Sigmoid colon (tissue), 7 donors: ENCODE results near the gene ADGB. TPM values are rescaled to one million over a fixed set of nuclear protein-coding genes. Genes with fewer than 3 reads are reported as not detected.
A peak's percentile ranks its signal among the peaks of the same experiment; 100 is the strongest.

Experiments
- DNase-seq: peaks from one replicate; pipeline ENCODE4 v3.0.0-alpha.2; 2019
- H3K27ac ChIP-seq, 4 donors: fragments of 200-600 bp; sonication (generic); one replicate each; pipeline ENCODE4 v1.5.1; 2016 to 2019; ENCODE audit warnings: mild to moderate bottlenecking in 1 of 4
- H3K27me3 ChIP-seq, 3 donors: fragments of 200-600 bp; sonication (generic); one replicate each; pipeline ENCODE4 v1.5.1; 2019; ENCODE audit warnings: mild to moderate bottlenecking in 1 of 3
- H3K36me3 ChIP-seq, 4 donors: fragments of 200-600 bp; sonication (generic); one replicate each; pipeline ENCODE4 v1.5.1; 2016 to 2019
- H3K4me1 ChIP-seq, 4 donors: fragments of 200-600 bp; sonication (generic); one replicate each; pipeline ENCODE4 v1.5.1; 2017 to 2019
- H3K4me3 ChIP-seq, 4 donors: fragments of 200-600 bp; sonication (generic); one replicate each; pipeline ENCODE4 v1.5.1; 2017 to 2019; ENCODE audit warnings: mild to moderate bottlenecking in 2 of 4, moderate library complexity in 1 of 4
- H3K9me3 ChIP-seq, 4 donors: fragments of 200-600 bp in 3 of 4; sonication (generic) in 3 of 4; one replicate each; pipeline versions ENCODE4 v1.5.1 to v1.6.1; 2013 to 2019
- CTCF ChIP-seq, 4 experiments: fragments of 450-650 bp in 3 of 4; fragments of 200-600 bp in 1 of 4; IDR thresholded peaks; one replicate each; pipeline ENCODE4 v1.5.1; 2016 to 2019; ENCODE audit warnings: antibody characterized with exemption in 4 of 4, mild to moderate bottlenecking in 3 of 4, moderate library complexity in 2 of 4
- EP300 ChIP-seq, 4 donors: sonication (generic); formaldehyde crosslinking; IDR thresholded peaks; one replicate each; pipeline ENCODE4 v1.6.1; 2017; ENCODE audit warnings: antibody characterized with exemption in 4 of 4
- POLR2A ChIP-seq, 2 donors: fragments of 450-650 bp; IDR thresholded peaks; one replicate each; pipeline ENCODE4 v1.6.1; 2016; ENCODE audit warnings: antibody characterized with exemption in 2 of 2, mild to moderate bottlenecking in 2 of 2, moderate library complexity in 2 of 2
- POLR2AphosphoS5 ChIP-seq, 4 donors: sonication (generic); formaldehyde crosslinking; IDR thresholded peaks; one replicate each; pipeline ENCODE4 v1.6.1; 2017; ENCODE audit warnings: antibody characterized with exemption in 4 of 4
- WGBS, 2 donors: extraction: QIAGEN DNeasy Blood & Tissue Kit; methylation state at CpG; one replicate each; pipeline ENCODE4 v1.1.7; 2013; 5-methylcytosine and 5-hydroxymethylcytosine counted together
- intact Hi-C: fragments of 100-400 bp; cut with DNase I; formaldehyde crosslinking; loops from one replicate; pipeline ENCODE4 v1.15.1; 2023
- polyA plus RNA-seq, 3 donors: library from polyadenylated mRNA; stranded (reverse); fragments of 200-250 nt; gene quantifications; one replicate each; pipeline ENCODE4 v1.2.3, GENCODE V29; 2013
- total RNA-seq, 4 donors: library from RNA; depleted of rRNA; stranded (reverse); fragments of >200 nt; gene quantifications; one replicate each; pipeline ENCODE4 v1.1.0, GENCODE V29; 2016
- donor health status: healthy with polysubstance abuse.
- donor health status: Bipolar disorder and iron deficiency.
- donor health status: healthy.

ADGB gene
- total and polyA plus RNA-seq, 7 donors = 0.13 to 0.55 TPM; not detected in 5

- Histone ChIP-seq H3K4me3 (no peak overlapping the region), H3K27me3 (no peaks in the 10 kb centered on the region), H3K36me3 (no peaks in the 10 kb centered on the region), H3K27ac (no peak overlapping the region), H3K9me3 (no peaks in the 10 kb centered on the region), H3K4me1 (no peaks in the 10 kb centered on the region)
- TF ChIP-seq CTCF (IDR thresholded peaks at IDR 0.05) (no peak), POLR2A (IDR thresholded peaks at IDR 0.05) (no peak), POLR2AphosphoS5 (IDR thresholded peaks at IDR 0.05) (no peak), EP300 (IDR thresholded peaks at IDR 0.05) (no peak)
- WGBS, 2 donors = 83 to 84% methylated on average over 4 of the region's 4 CpGs
- no peak for DNase-seq
- intact Hi-C loops = no loop called here
These were observed 91.0 kb downstream of the ADGB start for GRCh38 chr6:146689806-146690205.

- TF ChIP-seq CTCF (IDR thresholded peaks at IDR 0.05) (no peak), POLR2A (IDR thresholded peaks at IDR 0.05) (no peak), EP300 (IDR thresholded peaks at IDR 0.05) (no peak), POLR2AphosphoS5 (IDR thresholded peaks at IDR 0.05) (no peak)
- WGBS, 2 donors = 41 to 74% methylated on average over 4 of the region's 4 CpGs
- Histone ChIP-seq H3K9me3 (no peaks in the 10 kb centered on the region), H3K27me3 (no peaks in the 10 kb centered on the region), H3K4me1 (no peaks in the 10 kb centered on the region), H3K4me3 (no peak overlapping the region), H3K36me3 (no peaks in the 10 kb centered on the region), H3K27ac (no peak overlapping the region)
- DNase-seq = no peak
- intact Hi-C loops = no loop called here
These were observed 94.6 kb downstream of the ADGB start for GRCh38 chr6:146693342-146693741.

DNA sequence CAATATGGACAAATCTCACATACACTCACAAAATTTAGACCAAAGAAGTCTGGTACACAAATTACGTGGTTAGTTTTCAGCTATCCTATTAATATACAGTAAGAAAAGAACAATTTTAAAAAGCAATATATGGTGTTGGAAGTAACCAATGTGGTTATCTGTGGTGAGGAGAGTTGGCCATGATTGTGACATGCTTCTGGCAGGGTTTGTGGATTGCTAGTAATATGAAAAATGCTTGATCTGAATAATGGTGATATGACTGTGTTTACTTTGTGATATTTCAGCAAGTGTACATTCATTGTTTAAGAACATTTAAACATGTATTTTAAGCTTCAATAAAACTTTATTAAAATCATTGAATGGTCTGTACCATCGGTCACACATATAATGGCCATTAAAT is 99.1 kb downstream of the ADGB start:
- intact Hi-C loops = no loop called here
- Histone ChIP-seq H3K27me3 (no peaks in the 10 kb centered on the region), H3K36me3 (no peaks in the 10 kb centered on the region), H3K9me3 (no peaks in the 10 kb centered on the region), H3K4me3 (no peak overlapping the region), H3K4me1 (no peaks in the 10 kb centered on the region), H3K27ac (no peak overlapping the region)
- no peak for DNase-seq
- TF ChIP-seq POLR2AphosphoS5 (IDR thresholded peaks at IDR 0.05) (no peak), POLR2A (IDR thresholded peaks at IDR 0.05) (no peak), EP300 (IDR thresholded peaks at IDR 0.05) (no peak), CTCF (IDR thresholded peaks at IDR 0.05) (no peak)
- 44 to 76% methylated on average over 2 of the region's 2 CpGs for WGBS, 2 donors

- no peaks in the 10 kb centered on the region for H3K36me3 ChIP-seq
- no peaks in the 10 kb centered on the region for H3K4me1 ChIP-seq
- TF ChIP-seq POLR2A (IDR thresholded peaks at IDR 0.05) (no peak), CTCF (IDR thresholded peaks at IDR 0.05) (peak; percentile 36 to 77 (median 60)), EP300 (IDR thresholded peaks at IDR 0.05) (no peak), POLR2AphosphoS5 (IDR thresholded peaks at IDR 0.05) (peak in 2 of 4 donors; percentile 71 to 78)
- H3K4me3 ChIP-seq = no peak overlapping the region
- peak; percentile 89 for DNase-seq
- intact Hi-C loops = loop anchor here (2.0 to 5.0 kb wide), 2 partner anchors 157 to 773 kb away; partner anchors contain the start of gene RAB32
- 22 to 32% methylated on average over 6 of the region's 6 CpGs for WGBS, 2 donors
- H3K27me3 ChIP-seq = no peaks in the 10 kb centered on the region
- no peaks in the 10 kb centered on the region for H3K9me3 ChIP-seq
- H3K27ac ChIP-seq = no peak overlapping the region
These were observed 101.4 kb downstream of the ADGB start for GRCh38 chr6:146700078-146700686.

- Histone ChIP-seq H3K9me3 (no peaks in the 10 kb centered on the region), H3K27ac (no peak overlapping the region), H3K4me3 (no peak overlapping the region), H3K4me1 (no peaks in the 10 kb centered on the region), H3K27me3 (no peaks in the 10 kb centered on the region), H3K36me3 (no peaks in the 10 kb centered on the region)
- TF ChIP-seq POLR2AphosphoS5 (IDR thresholded peaks at IDR 0.05) = no peak
- TF ChIP-seq CTCF (IDR thresholded peaks at IDR 0.05) = no peak
- TF ChIP-seq POLR2A (IDR thresholded peaks at IDR 0.05) = no peak
- no peak for TF ChIP-seq EP300 (IDR thresholded peaks at IDR 0.05)
- no peak for DNase-seq
- intact Hi-C loops = loop anchor here (2.0 to 5.0 kb wide), 2 partner anchors 159 to 774 kb away; partner anchors contain the start of gene RAB32
- 65 to 71% methylated on average over 2 of the region's 2 CpGs for WGBS, 2 donors
These were observed 102.9 kb downstream of the ADGB start for GRCh38 chr6:146701632-146702031.
